Left kidney (tissue), 8 donors: Measurements from ENCODE around the gene AARS1. TPM values are rescaled to one million over a fixed set of nuclear protein-coding genes. Genes with fewer than 3 reads are reported as not detected.
A peak's percentile ranks its signal among the peaks of the same experiment; 100 is the strongest.
"Not testable (repeated sequence)": the region's sequence is repeated elsewhere in the genome, so short reads cannot be mapped to it uniquely, and the experiment has no call there.

Experiments used
- DNase-seq: peaks from one replicate; pipeline ENCODE4 v3.0.0-alpha.2; 2013
- long read RNA-seq, 8 donors: transcript quantifications; one replicate each; lab custom pipeline, GENCODE V29; 2026
- polyA plus RNA-seq: library from polyadenylated mRNA; unstranded; fragments of 120-200 nt; gene quantifications from one replicate; pipeline ENCODE4 v1.2.1, GENCODE V29; 2013; ENCODE audit not compliant: insufficient read length

Gene AARS1
- 85.6 TPM for polyA plus RNA-seq
- long read RNA-seq, donor 1, partial matches to known transcripts, result 23 of 54 reads
- long read RNA-seq, donor 1, other reads (novel, unspliced or antisense), result 27 of 54 reads
- long read RNA-seq, donor 2, transcript AARS-201 (21 exons, 3,477 nt), result major isoform, 15 of 45 reads
- long read RNA-seq, donor 2, partial matches to known transcripts, result 29 of 45 reads
- long read RNA-seq, donor 2, other reads (novel, unspliced or antisense), result 0 of 45 reads
- long read RNA-seq, donor 3, transcript AARS-201 (21 exons, 3,477 nt), result major isoform, 8 of 8 reads
- long read RNA-seq, donor 3, partial matches to known transcripts, result 0 of 8 reads
- long read RNA-seq, donor 3, other reads (novel, unspliced or antisense), result 0 of 8 reads
- long read RNA-seq, donor 4, result 0 reads
- long read RNA-seq, donor 5, transcript AARS-201 (21 exons, 3,477 nt), result major isoform, 17 of 27 reads
- long read RNA-seq, donor 5, partial matches to known transcripts, result 10 of 27 reads
- long read RNA-seq, donor 5, other reads (novel, unspliced or antisense), result 0 of 27 reads
- long read RNA-seq, donor 6, partial matches to known transcripts, result 6 of 8 reads
- long read RNA-seq, donor 6, other reads (novel, unspliced or antisense), result 0 of 8 reads
- long read RNA-seq, donor 7, transcript AARS-201 (21 exons, 3,477 nt), result major isoform, 15 of 27 reads
- long read RNA-seq, donor 7, partial matches to known transcripts, result 11 of 27 reads
- long read RNA-seq, donor 7, other reads (novel, unspliced or antisense), result 0 of 27 reads
- long read RNA-seq, donor 8, transcript AARS-201 (21 exons, 3,477 nt), result major isoform, 5 of 5 reads
- long read RNA-seq, donor 8, partial matches to known transcripts, result 0 of 5 reads
- long read RNA-seq, donor 8, other reads (novel, unspliced or antisense), result 0 of 5 reads

GRCh38 chr16:70289229-70290094, at the start of gene AARS1:
Gene AARS1 (minus strand): TSS chr16:70289506. CDS start chr16:70282763, 6,743 bp downstream.
- peak; percentile 100 for DNase-seq

DNA sequence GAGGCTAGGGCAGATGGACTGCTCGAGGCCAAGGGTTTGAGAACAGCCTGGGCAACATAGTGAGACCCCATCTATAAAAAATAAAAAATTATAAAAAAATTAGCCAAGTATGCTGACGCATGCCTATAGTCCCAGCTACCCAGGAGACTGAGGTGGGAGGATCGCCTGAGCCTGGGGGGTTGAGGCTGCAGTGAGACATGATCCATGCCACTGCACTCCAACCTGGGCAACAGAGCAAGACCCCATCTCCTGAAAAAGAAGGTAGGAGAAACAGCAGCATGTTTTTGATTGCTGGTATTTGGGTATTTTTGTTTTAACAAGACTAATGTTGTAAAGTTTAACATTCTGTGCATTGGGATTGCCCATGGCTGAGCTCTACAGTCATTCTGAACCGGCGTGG, 48.5 kb upstream of the AARS1 start:
- no peak for DNase-seq

- not testable (repeated sequence) for DNase-seq
These were observed 43.4 kb upstream of the AARS1 start for GRCh38 chr16:70332728-70333127.

DNA sequence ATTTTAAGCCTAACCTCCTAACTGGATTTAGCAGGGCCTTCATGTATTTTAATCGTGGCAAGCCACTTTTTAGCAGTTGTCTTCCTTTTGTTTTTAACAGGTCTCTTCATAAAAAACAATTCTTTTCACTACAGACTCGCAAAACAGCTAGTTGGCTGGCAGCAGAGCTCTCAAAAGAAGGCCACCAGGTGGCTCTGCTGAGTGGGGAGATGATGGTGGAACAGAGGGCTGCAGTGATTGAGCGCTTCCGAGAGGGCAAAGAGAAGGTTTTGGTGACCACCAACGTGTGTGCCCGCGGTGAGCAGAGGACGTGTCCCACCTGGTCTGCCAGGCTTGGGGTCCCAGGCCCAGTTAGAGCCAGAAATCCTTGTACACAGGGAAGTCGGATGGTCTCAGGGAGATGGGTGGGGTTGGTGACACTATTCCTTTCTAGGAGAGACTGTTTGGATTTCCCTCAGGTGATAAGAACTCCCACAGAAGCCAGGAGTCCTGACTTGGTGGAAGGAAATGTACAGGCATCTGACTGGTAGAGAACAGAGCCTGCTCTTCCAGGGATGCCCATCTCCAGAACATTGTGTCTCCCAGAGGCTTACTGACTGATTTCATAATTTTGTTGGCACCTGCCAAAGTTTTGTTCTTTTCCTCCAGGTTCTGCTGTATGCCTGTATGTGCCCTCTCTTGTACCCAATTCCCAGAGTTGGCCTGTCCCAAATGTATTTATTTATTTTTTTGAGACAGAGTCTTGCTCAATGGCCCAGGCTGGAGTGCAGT, 42.5 kb upstream of the AARS1 start:
- no peak for DNase-seq

GRCh38 chr16:70331091-70331490, 41.8 kb upstream of the AARS1 start:
- no peak for DNase-seq

DNA sequence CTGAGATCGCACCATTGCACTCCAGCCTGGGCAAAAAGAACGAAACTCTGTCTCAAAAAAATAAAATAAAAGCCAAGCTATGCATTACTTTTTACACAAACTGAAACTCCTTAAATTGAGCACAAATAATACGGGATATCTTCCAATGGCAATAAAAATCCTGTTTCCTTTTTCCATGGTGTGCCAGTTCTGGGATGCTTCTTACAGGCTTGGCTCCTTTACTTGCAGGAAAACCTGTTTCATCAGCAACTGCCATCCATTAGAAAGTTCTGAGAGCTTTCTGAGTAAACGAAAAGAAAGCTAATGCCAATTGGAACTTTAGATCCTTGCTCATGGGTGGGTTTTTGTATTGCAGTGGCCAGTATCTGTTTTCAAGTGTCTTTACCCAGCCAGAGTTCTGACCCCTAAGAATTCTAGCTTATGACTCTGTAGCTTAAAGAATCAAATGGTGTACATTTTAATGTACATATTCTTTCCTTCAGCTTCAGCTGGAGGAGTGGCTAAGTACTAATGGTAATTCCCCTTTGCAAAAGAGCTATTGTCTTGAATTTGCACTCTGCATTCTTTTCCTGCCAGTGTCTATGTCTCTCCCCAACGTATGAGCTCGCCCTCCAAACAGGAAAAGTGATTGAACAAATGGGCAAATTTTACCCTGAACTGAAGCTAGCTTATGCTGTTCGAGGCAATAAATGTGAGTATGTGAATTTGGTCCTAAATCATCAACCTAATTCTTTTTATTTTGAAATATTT, 35.9 kb upstream of the AARS1 start:
- no peak for DNase-seq

DNA sequence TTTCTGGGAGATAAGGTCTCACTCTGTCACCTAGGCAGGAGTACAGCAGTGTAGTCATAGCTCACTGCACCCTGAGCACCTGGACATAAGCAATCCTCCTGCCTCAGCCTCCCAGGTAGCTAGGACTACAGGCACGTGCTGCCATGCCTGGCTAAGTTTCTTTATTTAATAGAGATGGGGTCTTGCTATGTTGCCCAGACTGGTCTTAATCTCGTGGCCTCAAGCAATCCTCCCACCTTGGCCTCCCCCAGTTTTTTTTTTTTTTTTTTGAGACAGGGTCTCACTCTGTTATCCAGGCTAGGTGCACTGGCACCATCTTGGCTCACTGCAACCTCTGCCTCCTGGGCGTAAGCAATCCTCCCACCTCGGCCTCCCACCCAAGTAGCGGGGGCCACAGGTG, 30.8 kb upstream of the AARS1 start:
- DNase-seq, result no peak

- DNase-seq, result not testable (repeated sequence)
These were observed 18.4 kb upstream of the AARS1 start for GRCh38 chr16:70307726-70308125.

- DNase-seq, result no peak
These were observed 17.6 kb upstream of the AARS1 start for GRCh38 chr16:70306880-70307279.

DNA sequence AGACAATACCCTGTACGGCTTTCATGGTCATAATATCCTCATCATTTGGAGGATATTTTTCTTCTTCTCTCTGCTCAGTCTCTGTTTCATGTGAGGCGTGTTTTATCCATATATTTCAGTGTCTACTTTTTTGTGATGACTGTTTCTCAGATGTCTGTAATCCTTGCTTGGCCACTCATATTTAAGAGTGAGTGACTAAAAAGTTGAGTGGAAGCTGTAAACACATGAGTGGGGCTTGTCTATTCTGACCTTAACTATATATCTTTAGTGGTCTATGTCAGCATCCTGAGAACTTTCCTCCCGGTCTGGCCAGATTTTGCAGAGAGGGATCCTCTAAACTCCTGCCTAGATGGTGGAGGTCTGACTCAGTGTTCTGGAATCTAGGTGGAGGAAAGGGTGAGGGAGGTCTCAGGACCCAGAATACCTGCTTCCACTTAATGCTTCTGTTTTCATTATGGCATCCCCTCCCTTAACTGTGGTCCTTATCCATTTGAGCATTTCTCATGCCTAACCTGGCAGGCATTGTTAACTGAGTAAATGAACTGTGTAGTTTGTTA, 15.7 kb upstream of the AARS1 start:
- DNase-seq, result no peak

DNA sequence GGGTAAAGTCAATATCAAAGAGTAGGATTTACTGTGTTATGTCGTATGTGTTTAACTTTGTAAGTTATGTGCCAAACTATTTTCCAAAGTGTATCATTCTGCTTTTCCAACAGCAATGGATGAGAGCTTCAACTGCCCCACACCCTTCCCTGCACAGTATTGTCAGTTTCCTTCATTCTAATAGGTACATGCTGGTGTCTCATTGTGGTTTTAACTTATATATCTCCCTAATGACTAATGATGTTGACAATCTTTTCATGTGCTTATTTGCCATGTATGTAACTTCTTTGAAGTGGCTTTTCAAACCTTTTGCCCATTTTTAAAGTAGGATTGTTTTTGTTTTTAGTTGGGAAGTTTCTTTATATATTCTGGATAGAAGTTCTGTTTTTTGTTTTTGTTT, 13.4 kb upstream of the AARS1 start:
- no peak for DNase-seq

DNA sequence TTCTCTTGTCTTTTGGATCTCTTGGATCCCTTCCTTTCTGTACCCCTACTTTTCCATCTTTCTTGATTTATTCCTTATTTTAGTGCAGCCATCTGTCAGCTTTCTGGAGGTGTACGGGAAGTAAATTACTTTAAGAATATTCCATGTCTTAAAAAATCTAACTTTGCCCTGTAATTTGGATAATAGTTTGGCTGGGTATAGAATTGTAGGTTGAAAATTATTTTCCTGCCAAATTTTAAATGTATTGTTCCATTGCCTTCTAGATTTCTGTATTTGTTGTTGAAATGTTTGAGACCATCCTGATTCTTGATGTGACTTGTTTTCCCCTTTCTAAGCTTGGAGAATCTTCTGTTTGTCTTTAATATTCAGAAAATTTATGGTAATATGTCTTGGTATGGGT, 11.8 kb upstream of the AARS1 start:
- no peak for DNase-seq

GRCh38 chr16:70298988-70299938, 10.0 kb upstream of the AARS1 start, which contains the start of gene DDX19B:
Gene DDX19B (plus strand): TSS chr16:70299186. CDS start chr16:70299298, 112 bp downstream.
- DNase-seq, result peak; percentile 74

GRCh38 chr16:70295634-70296033, 6.3 kb upstream of the AARS1 start:
- no peak for DNase-seq

DNA sequence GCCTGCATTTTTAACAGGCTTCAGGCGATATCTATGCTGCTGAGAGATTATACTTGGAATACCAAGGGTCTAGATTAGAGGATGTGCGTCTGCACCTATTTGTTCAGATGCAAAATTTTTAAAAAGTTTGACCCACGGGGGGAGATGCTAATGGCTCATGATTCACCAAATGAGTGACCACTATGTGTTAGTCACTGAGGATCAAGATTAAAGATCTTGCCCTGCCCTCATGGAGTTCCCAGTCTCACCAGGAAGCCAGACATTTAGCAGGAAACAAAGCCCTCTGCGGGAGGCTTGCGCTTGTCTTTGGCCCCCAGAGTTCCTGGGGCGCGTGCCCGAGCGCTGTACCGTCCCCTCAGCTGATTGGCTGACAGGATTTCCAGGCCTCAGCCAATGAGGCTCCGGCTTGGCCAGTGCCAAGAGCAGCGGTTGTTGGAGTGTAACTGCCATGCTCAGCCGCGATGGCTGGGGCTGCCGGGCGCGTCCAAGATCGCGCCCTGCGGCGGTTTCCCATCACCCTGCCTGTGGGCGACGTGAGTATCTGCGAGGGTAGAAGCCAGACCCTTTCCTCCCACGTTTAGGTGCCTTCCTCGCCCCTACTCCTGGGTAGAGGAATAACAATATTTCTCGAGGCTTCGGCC, 5.2 kb upstream of the AARS1 start:
- no peak for DNase-seq

DNA sequence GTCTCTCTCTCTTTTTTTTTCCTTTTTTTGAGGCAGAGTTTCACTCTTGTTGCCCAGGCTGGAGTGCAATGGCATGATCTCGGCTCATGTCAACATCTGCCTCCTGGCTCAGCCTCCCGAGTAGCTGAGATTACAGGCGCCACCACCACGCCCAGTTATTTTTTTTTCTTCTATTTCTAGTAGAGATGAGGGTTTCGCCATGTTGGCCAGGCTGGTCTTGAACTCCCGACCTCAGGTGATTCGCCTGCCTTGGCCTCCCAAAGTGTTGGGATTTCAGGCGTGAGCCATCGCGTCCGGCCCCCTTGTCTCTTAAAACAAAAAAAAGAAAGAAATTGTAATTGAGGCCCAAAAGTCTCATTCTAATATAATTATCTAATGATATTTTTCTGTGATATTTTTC, 2.8 kb upstream of the AARS1 start:
- not testable (repeated sequence) for DNase-seq

DNA sequence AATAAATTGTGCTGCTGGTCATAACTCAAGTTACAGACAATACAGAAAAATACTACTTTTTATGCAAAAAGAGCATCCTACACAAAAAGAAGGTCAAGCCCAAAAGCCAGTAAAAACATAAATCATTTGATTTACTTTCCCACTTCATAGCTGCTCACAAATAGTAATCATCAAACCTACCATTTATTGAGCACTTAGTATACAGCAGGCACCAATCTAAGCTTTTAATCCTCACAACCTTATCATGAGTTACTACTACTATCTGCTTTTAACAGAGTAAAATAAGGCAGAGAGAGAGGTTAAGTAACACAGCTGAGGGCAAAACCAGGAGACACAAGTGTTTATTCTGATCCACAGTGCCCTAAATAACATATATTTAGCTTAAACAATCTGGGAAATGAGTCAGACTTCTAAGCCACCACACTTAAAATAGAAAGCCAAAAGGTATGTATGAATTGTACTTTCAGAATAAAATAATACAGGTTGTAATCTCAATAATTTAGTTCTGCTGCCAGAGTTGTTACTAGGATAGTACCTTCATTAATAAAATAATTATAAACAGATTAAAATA, 1.7 kb upstream of the AARS1 start:
- no peak for DNase-seq
